HepG2 (cell line): ENCODE data around the gene TBXAS1. TPM values are rescaled to one million over a fixed set of nuclear protein-coding genes. Genes with fewer than 3 reads are reported as not detected.

Experiments used
- ATAC-seq: fragments of 200-7000 bp; cut with Tn5 transposase; 3 replicates; pipeline ENCODE4 v1.9.1; 2020; ENCODE audit warnings: mild to moderate bottlenecking, moderate library complexity
- BruUV-seq: library from RNA; stranded (reverse); fragments of 400-500 nt; replicated peaks from 2 replicates; lab custom pipeline; 2021; lab: Mats Ljungman, UMichigan
- CTCF ChIA-PET: fragments of 300-600 bp; formaldehyde crosslinking; extraction: SDS; loops from one replicate; lab custom pipeline; 2021; ENCODE audit warnings: low total read pairs, inconsistent platforms, low intra/inter-chr PET ratio; lab: Yijun Ruan, JAX
- POLR2A ChIA-PET: fragments of 350-600 bp; sonication (Branson Sonifier 250); formaldehyde crosslinking; loops from one replicate; lab custom pipeline; 2020; ENCODE audit warnings: antibody characterized with exemption, inconsistent platforms; lab: Yijun Ruan, JAX
- DNase-seq: peaks from one replicate; pipeline ENCODE4 v3.0.0-alpha.2; 2015; ENCODE audit warnings: low spot score
- FAIRE-seq: peaks from 3 replicates; lab custom pipeline; 2011; peaks lifted over from hg19 to GRCh38; lab: Jason Lieb, UNC
- H2AFZ ChIP-seq: one replicate; pipeline ENCODE4 v1.6.1; 2011; ENCODE audit warnings: low read length, inconsistent platforms
- H3K27ac ChIP-seq: fragments of 300-600 bp; 3 replicates; pipeline ENCODE4 v1.8.0; 2011; ENCODE audit warnings: mixed run types, mild to moderate bottlenecking, mixed read lengths, low read length, inconsistent platforms; ENCODE audit not compliant: insufficient read depth; ENCODE audit errors: extremely low read length
- H3K27me3 ChIP-seq, 2 experiments: fragments of 200-600 bp in 1 of 2; 2 replicates in 1 of 2; 3 replicates in 1 of 2; pipeline versions ENCODE4 v1.6.0 to v1.8.0; 2011; ENCODE audit warnings: low read length in 2 of 2, mild to moderate bottlenecking in 2 of 2, moderate library complexity in 2 of 2, inconsistent platforms in 1 of 2; ENCODE audit not compliant: insufficient read depth in 2 of 2, control insufficient read depth in 1 of 2
- H3K36me3 ChIP-seq, 2 experiments: fragments of 200-600 bp in 1 of 2; replicated peaks in 1 of 2; 2 replicates in 1 of 2; 3 replicates in 1 of 2; pipeline versions ENCODE4 v1.5.1 to v1.8.0; 2011; ENCODE audit warnings: low read length in 2 of 2, inconsistent platforms in 1 of 2; ENCODE audit not compliant: insufficient read depth in 2 of 2, control insufficient read depth in 1 of 2
- H3K4me1 ChIP-seq: 2 replicates; pipeline ENCODE4 v1.5.1; 2012; ENCODE audit warnings: low read length, inconsistent platforms; ENCODE audit not compliant: insufficient read depth
- H3K4me2 ChIP-seq: 2 replicates; pipeline ENCODE4 v1.6.0; 2011; ENCODE audit warnings: low read depth, low read length, inconsistent platforms
- H3K4me3 ChIP-seq, 3 experiments: fragments of 200-600 bp in 1 of 3; sonication (generic), shearing (Covaris generic) in 1 of 3; replicated peaks in 1 of 3; 2 replicates each; pipeline ENCODE4 v1.5.1; 2011 to 2016; ENCODE audit warnings: low read length in 3 of 3, inconsistent platforms in 2 of 3, low read depth in 2 of 3, mild to moderate bottlenecking in 2 of 3, control low read depth in 1 of 3, mixed read lengths in 1 of 3; ENCODE audit not compliant: insufficient read depth in 1 of 3
- H3K79me2 ChIP-seq: one replicate; pipeline ENCODE4 v1.6.1; 2011; ENCODE audit warnings: low read length, inconsistent platforms; ENCODE audit not compliant: insufficient read depth
- H3K9ac ChIP-seq: 2 replicates; pipeline ENCODE4 v1.6.0; 2011; ENCODE audit warnings: mild to moderate bottlenecking, low read depth, low read length, inconsistent platforms; ENCODE audit not compliant: insufficient read depth
- H3K9me3 ChIP-seq: 2 replicates; pipeline ENCODE4 v1.5.1; 2012; ENCODE audit warnings: mild to moderate bottlenecking, low read length
- H4K20me1 ChIP-seq: 2 replicates; pipeline ENCODE4 v1.6.0; 2011; ENCODE audit warnings: inconsistent platforms, mild to moderate bottlenecking, low read length, moderate library complexity; ENCODE audit not compliant: insufficient read depth
- ATF1 ChIP-seq: IDR thresholded peaks from 2 replicates; pipeline ENCODE4 v1.6.1; 2016; ENCODE audit warnings: mild to moderate bottlenecking, control low read depth
- CHCHD3 ChIP-seq: sonication (generic); formaldehyde crosslinking; IDR thresholded peaks from 2 replicates; pipeline ENCODE4 v1.8.0; 2022; ENCODE audit warnings: mild to moderate bottlenecking, missing genetic modification reagents, moderate library complexity
- DMAP1 ChIP-seq: IDR thresholded peaks from 2 replicates; pipeline ENCODE4 v1.6.1; 2016
- GABPB1 ChIP-seq: IDR thresholded peaks from 2 replicates; pipeline ENCODE4 v1.6.1; 2016; ENCODE audit warnings: mild to moderate bottlenecking, missing genetic modification reagents, moderate library complexity, missing compliant biosample characterization
- KLF9 ChIP-seq: IDR thresholded peaks from 2 replicates; pipeline ENCODE4 v1.6.1; 2016; ENCODE audit warnings: low read depth
- NFE2 ChIP-seq: sonication (generic); formaldehyde crosslinking; IDR thresholded peaks from 2 replicates; pipeline ENCODE4 v1.4.0; 2020; ENCODE audit warnings: missing genetic modification reagents
- PHB2 ChIP-seq: fragments of 450-650 bp; IDR thresholded peaks from 2 replicates; pipeline ENCODE4 v1.6.1; 2018; ENCODE audit not compliant: partially characterized antibody
- TCF7 ChIP-seq: sonication (generic); IDR thresholded peaks from 2 replicates; pipeline ENCODE4 v1.6.1; 2016; ENCODE audit warnings: antibody characterized with exemption, low read depth
- TCF7L2 ChIP-seq: IDR thresholded peaks from 2 replicates; pipeline ENCODE4 v1.6.1; 2011; ENCODE audit warnings: mild to moderate bottlenecking, low read depth, low read length, moderate library complexity
- ZNF234 ChIP-seq: sonication (generic); formaldehyde crosslinking; conservative IDR thresholded peaks from 2 replicates; pipeline ENCODE4 v1.5.1; 2020; ENCODE audit warnings: mild to moderate bottlenecking, missing genetic modification reagents
- ZNF501 ChIP-seq: sonication (generic); formaldehyde crosslinking; IDR thresholded peaks from 2 replicates; pipeline ENCODE4 v1.5.1; 2020; ENCODE audit warnings: mild to moderate bottlenecking, moderate library complexity, missing genetic modification reagents
- ZNF530 ChIP-seq: sonication (generic); formaldehyde crosslinking; IDR thresholded peaks from 2 replicates; pipeline ENCODE4 v1.5.0; 2020; ENCODE audit warnings: low read depth, mild to moderate bottlenecking, missing genetic modification reagents
- ZNF607 ChIP-seq: sonication (generic); formaldehyde crosslinking; IDR thresholded peaks from 2 replicates; pipeline ENCODE4 v1.5.1; 2020; ENCODE audit warnings: missing genetic modification reagents, mild to moderate bottlenecking, borderline replicate concordance
- ZNF678 ChIP-seq: sonication (generic); formaldehyde crosslinking; IDR thresholded peaks from 2 replicates; pipeline ENCODE4 v1.4.0; 2020; ENCODE audit warnings: mild to moderate bottlenecking, missing genetic modification reagents
- ZNF761 ChIP-seq: sonication (generic); formaldehyde crosslinking; conservative IDR thresholded peaks from 2 replicates; pipeline ENCODE4 v1.4.0; 2020; ENCODE audit warnings: mild to moderate bottlenecking, missing genetic modification reagents
- ZNF850 ChIP-seq: sonication (generic); formaldehyde crosslinking; conservative IDR thresholded peaks from 2 replicates; pipeline ENCODE4 v1.9.0; 2021; ENCODE audit warnings: mild to moderate bottlenecking, missing genetic modification reagents
- WGBS: methylation state at CpG from one replicate; pipeline ENCODE4 v1.1.6; 2017; ENCODE audit warnings: low lambda C conversion rate; 5-methylcytosine and 5-hydroxymethylcytosine counted together
- in situ Hi-C: cut with HindIII; loops from 2 replicates; pipeline ENCODE4 v1.10.0; 2017; ENCODE audit warnings: low pct_unique_long_range_greater_than_20kb; ENCODE audit not compliant: extremely low pct_ligation_motif_present
- intact Hi-C: fragments of 100-400 bp; cut with micrococcal nuclease; formaldehyde crosslinking; loops from one replicate; pipeline ENCODE4 v1.10.0; 2022; ENCODE audit not compliant: unreplicated experiment
- polyA plus RNA-seq, 8 experiments: library from polyadenylated mRNA; depleted of rRNA in 3 of 8; stranded (reverse) in 7 of 8; unstranded in 1 of 8; fragments of >200 nt; fragmentation: Illumina TruSeq in 4 of 8; extraction: Trizol in 4 of 8; gene quantifications; 2 replicates each; pipeline versions ENCODE4 v1.2.1 to v1.2.3, GENCODE V29; 2011 to 2016; ENCODE audit warnings: low read depth in 4 of 8, missing spikeins in 1 of 8, mixed read lengths in 1 of 8; ENCODE audit not compliant: insufficient read depth in 1 of 8
- total RNA-seq, 5 experiments: library from RNA; depleted of rRNA; stranded (reverse); fragments of >200 nt; fragmentation: Illumina TruSeq; extraction: Trizol; gene quantifications; 2 replicates each; pipeline ENCODE4 v1.2.3, GENCODE V29; 2016; ENCODE audit warnings: low read depth in 1 of 5
- TF ChIP-seq, protein P1 (sequence below): sonication (generic); formaldehyde crosslinking; IDR thresholded peaks from 2 replicates; pipeline ENCODE4 v1.4.0; 2020; ENCODE audit warnings: missing genetic modification reagents
- TF ChIP-seq, protein P2 (sequence below): sonication (generic); formaldehyde crosslinking; IDR thresholded peaks from 2 replicates; pipeline ENCODE4 v1.4.0; 2020; ENCODE audit warnings: missing genetic modification reagents
- TF ChIP-seq, protein P3 (sequence below): sonication (generic); formaldehyde crosslinking; IDR thresholded peaks from 2 replicates; pipeline ENCODE4 v1.5.0; 2020; ENCODE audit warnings: missing genetic modification reagents
- TF ChIP-seq, protein P4 (sequence below): sonication (generic); formaldehyde crosslinking; IDR thresholded peaks from 2 replicates; pipeline ENCODE4 v1.4.0; 2020; ENCODE audit warnings: mild to moderate bottlenecking, missing genetic modification reagents

TBXAS1 gene
- total and polyA plus RNA-seq, 2 of the 13 experiments (the other 11 are each of a cell fraction or from before 2014, with no cell fraction given) = 4.0 to 4.9 TPM

DNA sequence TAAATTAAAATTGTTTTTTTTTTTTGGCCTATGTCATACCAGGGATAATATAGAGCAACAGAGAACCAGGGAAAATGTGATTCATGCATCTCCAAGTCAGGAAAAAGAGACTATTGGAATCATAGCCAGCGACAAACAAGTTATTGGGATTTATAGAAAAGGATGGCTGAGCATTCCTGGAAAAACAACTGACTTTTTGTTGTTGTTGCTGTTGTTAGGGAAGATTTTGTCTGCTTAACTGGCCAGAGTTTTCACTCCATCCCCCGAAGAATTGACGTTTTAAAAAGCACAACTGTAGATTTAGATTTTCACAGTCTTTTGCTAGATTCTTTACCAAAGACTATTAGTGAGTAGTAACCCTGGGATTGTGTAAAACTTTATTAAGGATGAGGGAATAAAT is 112.4 kb downstream of the TBXAS1 start:
- H3K79me2 ChIP-seq = no peaks in the 10 kb centered on the region
- no peak overlapping the region for H3K27ac ChIP-seq
- intact Hi-C loops (no loop called here), in situ Hi-C loops (no loop called here)
- no peak overlapping the region for H3K4me2 ChIP-seq
- no peak overlapping the region for H2AFZ ChIP-seq
- DNase-seq (no peak), FAIRE-seq (no peak), ATAC-seq (no peak)
- H3K36me3 ChIP-seq = no peaks in the 10 kb centered on the region
- no peaks in the 10 kb centered on the region for H3K9me3 ChIP-seq
- no peak overlapping the region for H3K4me3 ChIP-seq
- TF ChIP-seq KLF9 (CRISPR knock-in tag) (no peak), TCF7L2 (no peak), ZNF234 (CRISPR knock-in tag) (no peak), ZNF678 (CRISPR knock-in tag) (no peak), ATF1 (no peak), CHCHD3 (CRISPR knock-in tag) (no peak), ZNF850 (CRISPR knock-in tag) (no peak), ZNF530 (CRISPR knock-in tag) (no peak), ZNF761 (CRISPR knock-in tag) (no peak), NFE2 (CRISPR knock-in tag) (no peak), GABPB1 (CRISPR knock-in tag) (no peak), PHB2 (no peak), DMAP1 (CRISPR knock-in tag) (no peak), ZNF607 (no peak), ZNF501 (CRISPR knock-in tag) (no peak), TCF7 (no peak)
- TF ChIP-seq, protein P1, sequence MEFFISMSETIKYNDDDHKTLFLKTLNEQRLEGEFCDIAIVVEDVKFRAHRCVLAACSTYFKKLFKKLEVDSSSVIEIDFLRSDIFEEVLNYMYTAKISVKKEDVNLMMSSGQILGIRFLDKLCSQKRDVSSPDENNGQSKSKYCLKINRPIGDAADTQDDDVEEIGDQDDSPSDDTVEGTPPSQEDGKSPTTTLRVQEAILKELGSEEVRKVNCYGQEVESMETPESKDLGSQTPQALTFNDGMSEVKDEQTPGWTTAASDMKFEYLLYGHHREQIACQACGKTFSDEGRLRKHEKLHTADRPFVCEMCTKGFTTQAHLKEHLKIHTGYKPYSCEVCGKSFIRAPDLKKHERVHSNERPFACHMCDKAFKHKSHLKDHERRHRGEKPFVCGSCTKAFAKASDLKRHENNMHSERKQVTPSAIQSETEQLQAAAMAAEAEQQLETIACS (CRISPR knock-in tag) = no peak
- TF ChIP-seq, protein P2, sequence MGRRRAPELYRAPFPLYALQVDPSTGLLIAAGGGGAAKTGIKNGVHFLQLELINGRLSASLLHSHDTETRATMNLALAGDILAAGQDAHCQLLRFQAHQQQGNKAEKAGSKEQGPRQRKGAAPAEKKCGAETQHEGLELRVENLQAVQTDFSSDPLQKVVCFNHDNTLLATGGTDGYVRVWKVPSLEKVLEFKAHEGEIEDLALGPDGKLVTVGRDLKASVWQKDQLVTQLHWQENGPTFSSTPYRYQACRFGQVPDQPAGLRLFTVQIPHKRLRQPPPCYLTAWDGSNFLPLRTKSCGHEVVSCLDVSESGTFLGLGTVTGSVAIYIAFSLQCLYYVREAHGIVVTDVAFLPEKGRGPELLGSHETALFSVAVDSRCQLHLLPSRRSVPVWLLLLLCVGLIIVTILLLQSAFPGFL = no peak
- TF ChIP-seq, protein P3, sequence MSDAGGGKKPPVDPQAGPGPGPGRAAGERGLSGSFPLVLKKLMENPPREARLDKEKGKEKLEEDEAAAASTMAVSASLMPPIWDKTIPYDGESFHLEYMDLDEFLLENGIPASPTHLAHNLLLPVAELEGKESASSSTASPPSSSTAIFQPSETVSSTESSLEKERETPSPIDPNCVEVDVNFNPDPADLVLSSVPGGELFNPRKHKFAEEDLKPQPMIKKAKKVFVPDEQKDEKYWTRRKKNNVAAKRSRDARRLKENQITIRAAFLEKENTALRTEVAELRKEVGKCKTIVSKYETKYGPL (CRISPR knock-in tag) = no peak
- TF ChIP-seq, protein P4, sequence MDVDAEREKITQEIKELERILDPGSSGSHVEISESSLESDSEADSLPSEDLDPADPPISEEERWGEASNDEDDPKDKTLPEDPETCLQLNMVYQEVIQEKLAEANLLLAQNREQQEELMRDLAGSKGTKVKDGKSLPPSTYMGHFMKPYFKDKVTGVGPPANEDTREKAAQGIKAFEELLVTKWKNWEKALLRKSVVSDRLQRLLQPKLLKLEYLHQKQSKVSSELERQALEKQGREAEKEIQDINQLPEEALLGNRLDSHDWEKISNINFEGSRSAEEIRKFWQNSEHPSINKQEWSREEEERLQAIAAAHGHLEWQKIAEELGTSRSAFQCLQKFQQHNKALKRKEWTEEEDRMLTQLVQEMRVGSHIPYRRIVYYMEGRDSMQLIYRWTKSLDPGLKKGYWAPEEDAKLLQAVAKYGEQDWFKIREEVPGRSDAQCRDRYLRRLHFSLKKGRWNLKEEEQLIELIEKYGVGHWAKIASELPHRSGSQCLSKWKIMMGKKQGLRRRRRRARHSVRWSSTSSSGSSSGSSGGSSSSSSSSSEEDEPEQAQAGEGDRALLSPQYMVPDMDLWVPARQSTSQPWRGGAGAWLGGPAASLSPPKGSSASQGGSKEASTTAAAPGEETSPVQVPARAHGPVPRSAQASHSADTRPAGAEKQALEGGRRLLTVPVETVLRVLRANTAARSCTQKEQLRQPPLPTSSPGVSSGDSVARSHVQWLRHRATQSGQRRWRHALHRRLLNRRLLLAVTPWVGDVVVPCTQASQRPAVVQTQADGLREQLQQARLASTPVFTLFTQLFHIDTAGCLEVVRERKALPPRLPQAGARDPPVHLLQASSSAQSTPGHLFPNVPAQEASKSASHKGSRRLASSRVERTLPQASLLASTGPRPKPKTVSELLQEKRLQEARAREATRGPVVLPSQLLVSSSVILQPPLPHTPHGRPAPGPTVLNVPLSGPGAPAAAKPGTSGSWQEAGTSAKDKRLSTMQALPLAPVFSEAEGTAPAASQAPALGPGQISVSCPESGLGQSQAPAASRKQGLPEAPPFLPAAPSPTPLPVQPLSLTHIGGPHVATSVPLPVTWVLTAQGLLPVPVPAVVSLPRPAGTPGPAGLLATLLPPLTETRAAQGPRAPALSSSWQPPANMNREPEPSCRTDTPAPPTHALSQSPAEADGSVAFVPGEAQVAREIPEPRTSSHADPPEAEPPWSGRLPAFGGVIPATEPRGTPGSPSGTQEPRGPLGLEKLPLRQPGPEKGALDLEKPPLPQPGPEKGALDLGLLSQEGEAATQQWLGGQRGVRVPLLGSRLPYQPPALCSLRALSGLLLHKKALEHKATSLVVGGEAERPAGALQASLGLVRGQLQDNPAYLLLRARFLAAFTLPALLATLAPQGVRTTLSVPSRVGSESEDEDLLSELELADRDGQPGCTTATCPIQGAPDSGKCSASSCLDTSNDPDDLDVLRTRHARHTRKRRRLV (CRISPR knock-in tag) = no peak
- no TSS peak for BruUV-seq
- 53% methylated on average over 3 of the region's 3 CpGs for WGBS
- CTCF ChIA-PET = no interaction called here
- H3K9ac ChIP-seq = no peak overlapping the region
- H4K20me1 ChIP-seq = no peaks in the 10 kb centered on the region
- H3K27me3 ChIP-seq = peaks cover 0 to 1% of the 10 kb centered on the region in 2 experiments; a peak in 2 of 5 replicates
- peaks cover 8% of the 10 kb centered on the region; the same call in 1 of the 2 replicates for H3K4me1 ChIP-seq
- POLR2A ChIA-PET = no interaction called here
